ENCODE data around the gene SRMS.
"Not testable (repeated sequence)": the region's sequence is repeated elsewhere in the genome, so short reads cannot be mapped to it uniquely, and the experiment has no call there.

Gene SRMS

GRCh38 chr20:63566395-63567135, 19.0 kb upstream of the SRMS start:
- DNase-seq (ENCODE audit: low read depth) = no peak

- DNase-seq (ENCODE audit: low read depth) = no peak
Observed at GRCh38 chr20:63565699-63566335, 18.3 kb upstream of the SRMS start.

- DNase-seq (ENCODE audit: low read depth) = no peak
Observed at GRCh38 chr20:63565021-63565698, 17.6 kb upstream of the SRMS start.

GRCh38 chr20:63564036-63564810, 16.7 kb upstream of the SRMS start:
- no peak for DNase-seq (ENCODE audit: low read depth)

GRCh38 chr20:63563225-63563935, 15.8 kb upstream of the SRMS start:
- no peak for DNase-seq (ENCODE audit: low read depth)

GRCh38 chr20:63562461-63563224, 15.1 kb upstream of the SRMS start:
- DNase-seq (ENCODE audit: low read depth) = no peak

GRCh38 chr20:63561624-63562396, 14.3 kb upstream of the SRMS start:
- no peak for DNase-seq (ENCODE audit: low read depth)

- DNase-seq (ENCODE audit: low read depth) = no peak
Observed at GRCh38 chr20:63560856-63561609, 13.5 kb upstream of the SRMS start.

- no peak for DNase-seq (ENCODE audit: low read depth)
Observed at GRCh38 chr20:63560333-63560805, 12.8 kb upstream of the SRMS start.

- not testable (repeated sequence) for DNase-seq (ENCODE audit: low read depth)
Observed at GRCh38 chr20:63559485-63560332, 12.2 kb upstream of the SRMS start.

- no peak for DNase-seq (ENCODE audit: low read depth)
Observed at GRCh38 chr20:63558804-63559484, 11.4 kb upstream of the SRMS start.

- no peak for DNase-seq (ENCODE audit: low read depth)
Observed at GRCh38 chr20:63557481-63557891, 9.9 kb upstream of the SRMS start.

GRCh38 chr20:63556873-63557478, 9.4 kb upstream of the SRMS start:
- no peak for DNase-seq (ENCODE audit: low read depth)

- no peak for DNase-seq (ENCODE audit: low read depth)
Observed at GRCh38 chr20:63555661-63556381, 8.3 kb upstream of the SRMS start.

GRCh38 chr20:63554361-63555278, 7.1 kb upstream of the SRMS start:
- DNase-seq (ENCODE audit: low read depth) = no peak

- no peak for DNase-seq (ENCODE audit: low read depth)
Observed at GRCh38 chr20:63553933-63554290, 6.4 kb upstream of the SRMS start, which contains the start of gene FNDC11. TSS of gene FNDC11 (plus strand) at chr20:63554159. CDS start at chr20:63555664, 1,505 bp downstream.
